ENCODE data around the gene CAPN7. TPM values are rescaled to one million over a fixed set of nuclear protein-coding genes. Genes with fewer than 3 reads are reported as not detected.

The CAPN7 gene
- total and polyA plus RNA-seq, 8 donors, result 38.0 to 66.5 (median 51.5) TPM

GRCh38 chr3:15206662-15207576, 873 bp downstream of the CAPN7 start:
- peak overlapping the region; percentile 75 to 94 for H3K4me3 ChIP-seq
- DNase-seq (peak in 2 of 4 donors; percentile 19 to 24), ATAC-seq (peak; percentile 65)
- H3K27me3 ChIP-seq, result no peaks in the 10 kb centered on the region
- no peaks in the 10 kb centered on the region for H3K9me3 ChIP-seq
- intact Hi-C loops (cut with DNase I), result no loop called here
- H3K36me3 ChIP-seq, result peaks cover 0 to 4% of the 10 kb centered on the region in 2 donors
- TF ChIP-seq, protein P1, sequence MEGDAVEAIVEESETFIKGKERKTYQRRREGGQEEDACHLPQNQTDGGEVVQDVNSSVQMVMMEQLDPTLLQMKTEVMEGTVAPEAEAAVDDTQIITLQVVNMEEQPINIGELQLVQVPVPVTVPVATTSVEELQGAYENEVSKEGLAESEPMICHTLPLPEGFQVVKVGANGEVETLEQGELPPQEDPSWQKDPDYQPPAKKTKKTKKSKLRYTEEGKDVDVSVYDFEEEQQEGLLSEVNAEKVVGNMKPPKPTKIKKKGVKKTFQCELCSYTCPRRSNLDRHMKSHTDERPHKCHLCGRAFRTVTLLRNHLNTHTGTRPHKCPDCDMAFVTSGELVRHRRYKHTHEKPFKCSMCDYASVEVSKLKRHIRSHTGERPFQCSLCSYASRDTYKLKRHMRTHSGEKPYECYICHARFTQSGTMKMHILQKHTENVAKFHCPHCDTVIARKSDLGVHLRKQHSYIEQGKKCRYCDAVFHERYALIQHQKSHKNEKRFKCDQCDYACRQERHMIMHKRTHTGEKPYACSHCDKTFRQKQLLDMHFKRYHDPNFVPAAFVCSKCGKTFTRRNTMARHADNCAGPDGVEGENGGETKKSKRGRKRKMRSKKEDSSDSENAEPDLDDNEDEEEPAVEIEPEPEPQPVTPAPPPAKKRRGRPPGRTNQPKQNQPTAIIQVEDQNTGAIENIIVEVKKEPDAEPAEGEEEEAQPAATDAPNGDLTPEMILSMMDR (IDR thresholded peaks at IDR 0.05), result no peak
- peaks cover 13 to 38% of the 10 kb centered on the region in 2 donors for H3K4me1 ChIP-seq
- H3K27ac ChIP-seq, result peak overlapping the region; percentile 92 to 96

- no peaks in the 10 kb centered on the region for H3K9me3 ChIP-seq
- no peak overlapping the region for H3K27ac ChIP-seq
- peaks cover 13 to 38% of the 10 kb centered on the region in 2 donors for H3K4me1 ChIP-seq
- ATAC-seq (no peak), DNase-seq (no peak)
- TF ChIP-seq, protein P1 (IDR thresholded peaks at IDR 0.05), result no peak
- H3K27me3 ChIP-seq, result no peaks in the 10 kb centered on the region
- intact Hi-C loops (cut with DNase I), result no loop called here
- H3K36me3 ChIP-seq, result peaks cover 0 to 13% of the 10 kb centered on the region in 2 donors
- peak overlapping the region; percentile 75 to 94 for H3K4me3 ChIP-seq
Observed at GRCh38 chr3:15207836-15208504, 1.9 kb downstream of the CAPN7 start.

DNA sequence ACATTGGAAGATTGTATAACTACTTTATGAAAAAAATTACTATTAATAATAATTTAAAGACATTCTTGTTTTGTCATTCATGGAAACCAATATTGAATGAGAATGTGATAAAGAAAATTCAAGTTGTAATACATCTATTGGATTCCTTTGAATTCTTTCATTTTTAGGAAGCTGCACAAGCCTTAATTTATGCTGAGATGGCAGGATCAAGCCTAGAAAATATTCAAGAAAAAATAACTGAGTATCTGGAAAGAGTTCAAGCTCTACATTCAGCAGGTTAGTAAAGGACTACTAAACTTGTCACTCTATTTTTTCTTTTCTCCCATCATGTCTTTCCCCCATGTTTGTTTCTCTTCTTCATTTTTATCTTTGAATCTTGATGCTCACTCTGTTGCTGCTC, 5.9 kb downstream of the CAPN7 start:
- no peak overlapping the region for H3K4me3 ChIP-seq
- TF ChIP-seq, protein P1 (IDR thresholded peaks at IDR 0.05), result no peak
- intact Hi-C loops (cut with DNase I), result no loop called here
- H3K4me1 ChIP-seq, result peaks cover 13 to 46% of the 10 kb centered on the region in 2 donors
- DNase-seq (no peak), ATAC-seq (no peak)
- H3K27ac ChIP-seq, result no peak overlapping the region
- no peaks in the 10 kb centered on the region for H3K27me3 ChIP-seq
- peaks cover 0 to 35% of the 10 kb centered on the region in 2 donors for H3K36me3 ChIP-seq
- H3K9me3 ChIP-seq, result no peaks in the 10 kb centered on the region

DNA sequence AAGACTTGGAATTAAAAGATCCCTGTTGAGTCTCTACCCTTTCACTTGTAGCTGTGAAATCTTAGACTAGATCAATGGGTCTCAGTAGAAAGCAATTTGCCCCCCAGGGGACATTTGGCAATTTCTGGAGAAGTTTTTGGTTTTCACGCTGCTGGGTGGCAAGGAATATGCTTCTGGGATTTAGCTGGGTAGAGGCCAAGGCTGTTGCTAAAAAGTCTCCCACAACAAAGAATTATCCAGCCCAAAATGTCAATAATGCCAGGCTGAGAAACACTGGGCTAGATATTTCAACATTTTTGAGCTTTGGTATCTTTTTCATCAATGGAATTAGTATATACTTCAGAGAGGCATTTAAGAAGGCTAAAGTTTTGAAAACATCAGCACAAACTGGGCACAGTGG, 8.7 kb downstream of the CAPN7 start:
- H3K36me3 ChIP-seq, result peaks cover 0 to 55% of the 10 kb centered on the region in 2 donors
- DNase-seq (no peak), ATAC-seq (no peak)
- no peak overlapping the region for H3K27ac ChIP-seq
- TF ChIP-seq, protein P1 (IDR thresholded peaks at IDR 0.05), result no peak
- no peaks in the 10 kb centered on the region for H3K9me3 ChIP-seq
- intact Hi-C loops (cut with DNase I), result no loop called here
- H3K27me3 ChIP-seq, result no peaks in the 10 kb centered on the region
- no peak overlapping the region for H3K4me3 ChIP-seq
- peaks cover 0 to 21% of the 10 kb centered on the region in 2 donors for H3K4me1 ChIP-seq

GRCh38 chr3:15215996-15216395, 9.9 kb downstream of the CAPN7 start:
- H3K36me3 ChIP-seq, result peaks cover 0 to 68% of the 10 kb centered on the region in 2 donors
- H3K4me1 ChIP-seq, result peaks cover 0 to 15% of the 10 kb centered on the region in 2 donors
- no peaks in the 10 kb centered on the region for H3K9me3 ChIP-seq
- intact Hi-C loops (cut with DNase I), result no loop called here
- H3K27ac ChIP-seq, result no peak overlapping the region
- DNase-seq (no peak), ATAC-seq (no peak)
- H3K27me3 ChIP-seq, result no peaks in the 10 kb centered on the region
- no peak overlapping the region for H3K4me3 ChIP-seq
- TF ChIP-seq, protein P1 (IDR thresholded peaks at IDR 0.05), result no peak

Data from left lung (tissue), 10 donors.